HS-5 (cell line): Measurements from ENCODE around the gene SLC25A31.

ENCODE experiments used
- DNase-seq: peaks from one replicate; pipeline ENCODE4 v3.0.0-alpha.2; 2012; ENCODE audit warnings: low read depth

The SLC25A31 gene

GRCh38 chr4:127730142-127730913, at the start of gene SLC25A31:
Gene SLC25A31 (plus strand): TSS chr4:127730400. CDS start chr4:127730546, 146 bp downstream.
- no peak for DNase-seq

- no peak for DNase-seq
These were observed 44.9 kb upstream of the SLC25A31 start for GRCh38 chr4:127685292-127685691.

GRCh38 chr4:127686658-127687057, 43.5 kb upstream of the SLC25A31 start:
- peak; percentile 41 for DNase-seq

GRCh38 chr4:127687580-127687979, 42.6 kb upstream of the SLC25A31 start:
- DNase-seq: no peak

GRCh38 chr4:127698789-127699200, 31.4 kb upstream of the SLC25A31 start:
- DNase-seq: peak; percentile 53

GRCh38 chr4:127708985-127709384, 21.2 kb upstream of the SLC25A31 start:
- DNase-seq: no peak

- no peak for DNase-seq
These were observed 20.7 kb upstream of the SLC25A31 start for GRCh38 chr4:127709456-127709855.

- no peak for DNase-seq
These were observed 1.2 kb downstream of the SLC25A31 start for GRCh38 chr4:127731406-127731805.

GRCh38 chr4:127732623-127733328, 2.6 kb downstream of the SLC25A31 start:
- DNase-seq: peak; percentile 20

GRCh38 chr4:127734976-127735375, 4.8 kb downstream of the SLC25A31 start:
- no peak for DNase-seq

- DNase-seq: no peak
These were observed 7.1 kb downstream of the SLC25A31 start for GRCh38 chr4:127737295-127737694.

- no peak for DNase-seq
These were observed 11.0 kb downstream of the SLC25A31 start for GRCh38 chr4:127741247-127741646.

GRCh38 chr4:127747883-127748282, 17.7 kb downstream of the SLC25A31 start:
- DNase-seq: no peak

GRCh38 chr4:127748957-127749356, 18.8 kb downstream of the SLC25A31 start:
- no peak for DNase-seq

- DNase-seq: no peak
These were observed 26.7 kb downstream of the SLC25A31 start for GRCh38 chr4:127756906-127757305.

- no peak for DNase-seq
These were observed 29.1 kb downstream of the SLC25A31 start for GRCh38 chr4:127759228-127759820.

- no peak for DNase-seq
These were observed 29.7 kb downstream of the SLC25A31 start for GRCh38 chr4:127759893-127760292.

- no peak for DNase-seq
These were observed 41.5 kb downstream of the SLC25A31 start for GRCh38 chr4:127771535-127772275.

- DNase-seq: no peak
These were observed 42.8 kb downstream of the SLC25A31 start for GRCh38 chr4:127772769-127773671.

- no peak for DNase-seq
These were observed 45.6 kb downstream of the SLC25A31 start for GRCh38 chr4:127775843-127776242.

GRCh38 chr4:127776620-127777019, 46.4 kb downstream of the SLC25A31 start:
- no peak for DNase-seq
